ENCODE data around the gene F11.
A peak's percentile ranks its signal among the peaks of the same experiment; 100 is the strongest.
"Not testable (repeated sequence)": the region's sequence is repeated elsewhere in the genome, so short reads cannot be mapped to it uniquely, and the experiment has no call there.

The F11 gene

DNA sequence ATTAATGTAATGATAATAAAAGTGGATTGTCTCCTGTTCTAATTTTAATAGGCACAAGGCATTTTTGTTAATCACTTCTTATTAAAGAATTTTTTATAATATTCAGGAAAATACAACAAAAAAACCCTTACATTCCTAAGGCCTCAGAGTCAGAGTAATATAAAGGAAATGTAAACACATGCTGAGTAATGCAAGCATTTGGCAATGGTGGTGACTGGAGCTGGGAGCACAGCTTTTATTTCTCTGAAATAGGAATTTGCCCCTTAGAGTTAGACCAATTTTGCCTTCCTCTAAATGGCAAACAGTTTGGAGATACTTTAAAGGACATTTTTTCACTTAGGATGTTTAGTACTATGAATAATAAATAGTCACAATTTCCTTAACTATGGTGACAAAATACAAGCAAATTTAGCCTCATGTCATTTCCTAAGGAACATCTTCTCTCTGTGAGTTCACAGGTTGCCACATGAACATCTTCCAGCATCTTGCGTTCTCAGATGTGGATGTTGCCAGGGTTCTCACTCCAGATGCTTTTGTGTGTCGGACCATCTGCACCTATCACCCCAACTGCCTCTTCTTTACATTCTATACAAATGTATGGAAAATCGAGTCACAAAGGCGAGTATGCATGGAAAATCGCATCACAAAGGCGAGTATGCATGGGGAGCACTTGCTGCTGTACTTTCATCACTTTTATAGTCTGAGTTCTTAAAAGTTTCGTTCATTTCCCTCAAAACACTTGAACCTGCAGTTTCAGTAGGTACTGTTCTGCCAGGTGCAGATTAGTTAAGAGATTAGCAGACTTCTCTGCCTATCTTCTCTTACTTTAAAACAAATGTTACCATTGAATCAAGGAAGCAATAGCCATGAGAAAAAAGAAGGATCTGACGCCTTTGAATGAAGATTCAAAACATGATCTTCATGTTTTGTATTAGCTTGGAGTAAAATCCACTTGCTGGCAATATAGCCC, 15.9 kb upstream of the F11 start:
- DNase-seq (ENCODE audit: low read depth), result no peak

DNA sequence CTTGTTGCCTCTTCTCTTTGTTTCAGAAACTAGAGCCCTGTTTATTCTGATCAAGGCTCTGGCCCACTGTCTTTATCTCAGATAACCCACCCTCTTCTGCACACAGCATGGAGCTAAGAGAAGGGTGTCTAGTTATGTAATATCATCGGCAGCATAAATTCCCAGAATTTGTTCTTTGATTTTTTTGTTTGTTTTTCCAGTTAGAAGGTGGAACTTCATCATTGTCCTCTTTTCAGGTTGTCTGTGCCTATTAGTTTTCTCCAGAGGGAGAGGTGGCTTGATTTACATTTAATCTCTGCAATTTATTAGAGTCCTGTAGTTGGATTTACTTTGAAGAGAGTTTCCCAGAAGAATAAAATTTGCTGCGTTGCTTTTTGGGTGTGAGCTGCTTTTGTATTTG, 15.2 kb upstream of the F11 start:
- no peak for DNase-seq (ENCODE audit: low read depth)

DNA sequence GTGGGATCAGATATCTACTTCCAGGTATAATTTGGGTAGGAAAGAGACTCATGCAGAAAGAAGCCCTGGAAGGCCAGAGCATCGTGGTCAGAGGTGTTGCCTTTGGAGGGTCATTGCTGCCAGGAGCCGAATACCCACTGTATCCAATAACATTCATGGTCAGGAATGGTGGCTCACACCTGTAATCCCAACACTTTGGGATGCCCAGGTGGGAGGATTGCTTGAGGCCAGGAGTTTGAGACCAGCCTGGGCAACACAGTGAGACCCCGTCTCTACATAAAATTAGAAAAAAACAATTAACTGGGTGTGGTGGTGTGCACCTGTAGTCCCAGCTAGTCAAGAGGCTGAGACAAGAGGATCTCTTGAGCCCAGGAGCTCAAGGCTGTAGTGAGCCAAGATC, 10.9 kb upstream of the F11 start:
- DNase-seq (ENCODE audit: low read depth), result no peak

DNA sequence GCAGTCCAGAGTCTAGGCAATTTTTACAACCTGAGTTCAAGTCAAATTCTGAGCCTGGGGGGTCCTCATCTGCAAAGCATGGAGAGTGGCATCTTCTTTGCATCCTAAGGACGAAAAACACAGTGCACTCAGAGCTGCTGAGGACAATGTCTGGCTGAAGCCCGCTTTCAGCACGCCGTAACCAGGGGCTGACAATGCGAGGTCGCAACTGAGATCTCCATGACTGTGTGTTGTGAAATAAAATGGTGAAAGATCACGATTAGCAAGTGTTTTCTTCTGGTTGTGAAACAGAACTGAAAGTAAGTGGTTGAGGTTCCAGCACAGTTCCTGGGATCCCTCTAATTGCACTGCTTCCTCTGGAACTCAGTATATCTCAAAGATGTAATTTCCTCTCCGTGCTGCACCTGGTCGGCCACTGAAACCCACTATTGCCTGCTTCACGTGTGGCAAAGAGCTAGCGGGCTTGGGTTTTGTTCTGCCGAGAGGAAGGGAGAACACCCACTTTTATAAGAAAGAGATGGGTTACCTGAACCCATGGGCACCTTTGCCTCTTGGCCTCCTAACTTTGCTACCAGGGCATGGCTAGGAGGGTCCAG, 7.7 kb upstream of the F11 start:
- DNase-seq (ENCODE audit: low read depth), result no peak

DNA sequence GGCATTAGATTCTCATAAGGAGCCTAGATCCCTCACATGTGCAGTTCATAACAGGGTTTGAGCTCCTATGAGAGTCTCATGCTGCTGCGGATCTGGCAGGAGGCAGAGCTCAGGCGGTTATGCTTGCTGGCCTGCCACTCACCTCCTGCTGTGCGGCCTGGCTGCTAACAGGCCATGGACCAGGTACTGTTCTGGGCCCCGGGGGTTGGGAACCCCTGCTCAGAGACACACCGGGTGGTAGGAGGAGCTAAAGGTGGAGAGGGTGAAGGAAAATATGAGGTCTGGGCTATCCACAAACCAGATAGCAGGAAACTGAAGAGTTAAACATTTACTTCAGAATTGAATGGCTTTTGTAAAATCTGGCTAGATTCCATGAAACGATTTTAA, 5.9 kb upstream of the F11 start:
- no peak for DNase-seq (ENCODE audit: low read depth)

DNA sequence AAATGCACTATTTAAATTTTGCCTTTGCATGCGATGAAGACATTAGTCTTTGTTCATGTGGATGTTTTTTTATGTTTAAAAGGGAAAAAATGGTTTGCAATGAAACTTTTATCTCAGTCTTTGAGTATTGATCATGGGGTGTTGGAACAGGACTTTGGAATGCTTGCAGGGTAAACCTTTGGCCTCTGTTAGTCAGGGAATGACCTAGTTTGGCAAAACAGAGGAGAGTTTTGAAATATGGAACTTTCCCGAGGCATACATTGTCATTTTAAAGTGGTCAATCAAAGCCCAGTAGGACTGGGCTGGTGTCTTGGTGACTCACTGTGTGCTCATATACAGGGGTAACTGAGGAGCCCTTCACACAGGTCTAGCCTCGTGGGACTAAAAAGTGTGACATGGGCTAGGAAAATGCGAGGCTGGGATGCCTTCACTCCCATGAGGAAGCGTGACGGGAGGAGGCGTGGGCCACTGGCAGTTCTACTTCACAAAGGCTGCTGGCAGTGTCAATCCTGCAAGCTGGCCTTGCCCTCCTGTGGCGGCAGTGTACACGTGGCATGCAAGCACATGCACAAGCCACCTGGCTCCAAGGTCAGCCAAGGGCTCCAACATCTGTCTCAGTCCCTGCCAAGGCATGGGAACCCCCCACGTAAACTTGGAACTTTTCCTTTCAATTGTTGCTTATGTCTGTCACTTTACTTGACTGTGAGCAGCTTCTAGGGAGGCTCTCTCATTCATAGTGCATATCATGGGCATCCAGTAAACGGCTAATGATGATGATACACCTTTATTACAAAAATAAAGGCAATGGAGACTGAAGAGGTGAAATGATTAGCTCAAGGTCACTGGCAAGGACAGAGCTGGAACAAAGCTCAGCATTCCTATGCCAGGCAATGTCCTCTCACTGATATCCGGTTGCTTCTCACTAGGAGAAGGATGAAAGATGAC, 5.2 kb upstream of the F11 start:
- no peak for DNase-seq (ENCODE audit: low read depth)

DNA sequence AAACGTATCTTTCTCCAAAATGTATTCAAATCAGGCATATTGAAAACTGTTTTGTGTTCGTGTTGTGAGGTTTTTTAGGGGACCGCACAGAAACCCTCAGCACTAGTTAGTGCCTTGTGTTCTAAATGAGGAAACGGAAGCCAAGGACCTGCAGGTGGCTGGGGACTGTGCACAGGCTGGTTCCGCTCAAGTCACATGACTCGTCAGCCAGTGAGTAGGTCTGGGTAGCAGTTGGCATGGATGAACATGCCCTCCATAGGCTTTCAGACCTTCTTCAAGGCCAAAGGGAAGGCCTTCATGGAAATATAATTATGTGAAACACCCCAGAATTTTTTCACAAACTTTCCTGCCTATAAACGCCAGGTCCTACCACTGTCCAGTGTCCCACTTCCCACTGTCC, 1.3 kb upstream of the F11 start:
- DNase-seq (ENCODE audit: low read depth), result no peak

DNA sequence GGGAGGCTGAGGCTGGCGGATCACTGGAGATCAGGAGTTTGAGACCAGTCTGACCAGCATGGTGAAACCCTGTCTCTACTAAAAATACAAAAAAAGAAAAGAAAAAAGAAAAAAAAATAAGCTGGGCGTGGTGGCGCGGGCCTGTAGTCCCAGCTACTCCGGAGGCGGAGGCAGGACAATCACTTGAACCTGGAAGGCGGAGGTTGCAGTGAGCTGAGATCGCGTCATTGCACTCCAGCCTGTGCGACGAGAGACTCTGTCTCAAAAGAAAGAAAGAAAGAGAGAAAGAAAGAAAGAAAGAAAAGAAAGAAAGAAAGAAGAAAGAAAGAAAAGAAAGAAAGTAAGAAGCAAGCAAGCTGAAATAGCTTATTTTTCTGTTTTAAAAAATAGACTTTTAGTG, 739 bp upstream of the F11 start:
- DNase-seq (ENCODE audit: low read depth), result not testable (repeated sequence)

DNA sequence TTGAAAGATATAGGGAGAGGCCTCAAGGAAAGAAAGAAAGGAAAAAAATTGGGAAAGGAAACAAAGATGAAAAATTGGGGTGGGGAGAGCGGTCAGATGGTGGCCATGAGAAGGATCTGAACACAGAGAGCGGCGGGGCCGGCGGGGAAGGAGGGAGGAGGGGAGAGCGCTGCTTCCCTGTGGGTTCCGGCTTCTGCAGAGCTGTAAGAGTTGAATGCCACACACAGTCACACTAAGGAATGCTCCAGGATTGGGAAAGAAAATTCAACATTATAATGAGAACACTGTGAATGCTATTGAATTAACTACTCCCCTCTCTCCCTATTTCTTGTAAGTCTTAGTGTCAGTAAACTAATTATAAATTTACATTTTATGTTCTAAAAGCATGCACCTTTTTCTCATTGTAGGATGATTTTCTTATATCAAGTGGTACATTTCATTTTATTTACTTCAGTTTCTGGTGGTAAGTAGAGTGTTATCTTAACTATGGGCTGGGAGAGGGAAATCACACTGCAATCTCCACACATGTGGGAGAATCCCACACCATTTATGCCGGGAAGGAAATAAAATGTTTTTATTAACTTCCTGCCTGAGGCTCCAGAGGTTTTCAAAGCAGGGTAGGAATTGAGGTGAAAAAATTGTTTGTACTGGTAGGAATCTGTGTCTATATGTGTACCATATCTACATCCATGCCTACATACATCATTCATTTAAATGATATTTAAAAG, 904 bp downstream of the F11 start:
- DNase-seq (ENCODE audit: low read depth), result no peak

DNA sequence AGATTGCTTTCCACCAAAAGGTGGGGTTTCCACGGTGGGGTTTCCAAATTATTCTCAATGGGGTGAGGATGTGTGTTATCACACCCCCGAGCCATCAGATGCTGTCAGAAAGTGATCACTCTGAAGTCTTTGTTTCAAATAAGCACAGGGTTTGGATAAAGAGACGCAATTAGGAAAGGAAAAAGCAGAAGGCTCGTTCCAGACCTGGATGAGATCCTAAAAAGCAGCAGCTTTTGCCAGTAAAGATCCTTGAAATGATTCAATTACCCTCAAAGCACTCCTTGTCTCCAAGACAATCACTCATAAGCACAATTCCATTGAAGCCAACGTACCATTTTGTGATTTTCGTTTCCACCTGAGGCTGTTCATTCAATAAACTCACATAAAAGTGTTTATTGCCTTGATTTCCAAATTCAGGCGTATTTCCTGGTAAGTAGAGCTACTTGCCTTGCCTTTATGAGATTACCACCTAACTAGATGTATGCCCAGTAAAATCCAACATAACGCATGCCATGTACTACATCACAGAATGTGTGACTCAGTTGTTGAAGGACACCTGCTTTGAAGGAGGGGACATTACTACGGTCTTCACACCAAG, 5.2 kb downstream of the F11 start:
- DNase-seq (ENCODE audit: low read depth), result no peak

DNA sequence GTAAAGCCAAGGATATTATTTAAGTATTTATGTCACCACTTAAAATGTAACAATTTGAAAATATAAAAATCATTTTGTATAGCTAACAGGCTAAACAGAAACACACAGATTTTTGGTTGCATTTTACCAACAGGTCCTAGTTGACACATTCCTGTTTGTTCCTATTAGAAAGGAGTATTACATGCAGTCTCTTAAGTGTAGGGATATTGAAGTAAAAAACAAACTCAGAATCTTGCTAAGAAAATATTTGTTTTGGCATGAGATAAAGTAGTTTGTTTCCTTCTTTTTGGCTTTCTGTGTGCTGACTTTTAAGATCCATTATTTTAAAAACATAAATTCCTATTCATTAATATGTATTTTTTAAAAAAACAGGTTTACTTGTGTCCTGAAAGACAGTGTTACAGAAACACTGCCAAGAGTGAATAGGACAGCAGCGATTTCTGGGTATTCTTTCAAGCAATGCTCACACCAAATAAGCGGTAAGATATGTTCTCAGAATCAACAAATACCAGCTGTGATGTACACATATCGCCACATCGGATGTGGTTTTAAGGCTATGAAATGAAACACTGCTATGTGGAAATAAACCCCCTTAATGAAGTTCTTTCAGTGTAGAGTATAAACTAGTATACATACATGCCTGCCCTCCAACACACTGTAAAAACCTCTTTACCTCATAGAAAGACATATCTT, 6.9 kb downstream of the F11 start:
- DNase-seq (ENCODE audit: low read depth), result no peak

DNA sequence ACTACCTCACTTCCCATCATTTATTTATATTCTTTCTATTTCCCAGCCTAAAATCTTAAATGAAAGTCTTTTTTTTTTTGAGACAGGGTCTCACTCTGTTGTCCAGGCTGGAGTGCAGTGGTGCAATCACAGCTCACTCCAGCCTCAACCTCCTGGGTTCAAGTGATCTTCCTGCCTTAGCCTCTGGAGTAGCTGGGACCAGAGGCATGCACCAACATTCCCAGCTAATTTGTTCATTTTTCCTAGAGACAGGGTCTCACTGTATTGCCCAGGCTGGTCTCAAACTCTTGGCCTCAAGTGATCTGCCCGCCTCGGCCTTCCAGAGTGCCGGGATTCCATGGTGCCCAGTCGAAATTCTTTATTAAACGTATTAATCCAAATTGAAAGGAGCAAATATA, 7.4 kb downstream of the F11 start:
- not testable (repeated sequence) for DNase-seq (ENCODE audit: low read depth)

DNA sequence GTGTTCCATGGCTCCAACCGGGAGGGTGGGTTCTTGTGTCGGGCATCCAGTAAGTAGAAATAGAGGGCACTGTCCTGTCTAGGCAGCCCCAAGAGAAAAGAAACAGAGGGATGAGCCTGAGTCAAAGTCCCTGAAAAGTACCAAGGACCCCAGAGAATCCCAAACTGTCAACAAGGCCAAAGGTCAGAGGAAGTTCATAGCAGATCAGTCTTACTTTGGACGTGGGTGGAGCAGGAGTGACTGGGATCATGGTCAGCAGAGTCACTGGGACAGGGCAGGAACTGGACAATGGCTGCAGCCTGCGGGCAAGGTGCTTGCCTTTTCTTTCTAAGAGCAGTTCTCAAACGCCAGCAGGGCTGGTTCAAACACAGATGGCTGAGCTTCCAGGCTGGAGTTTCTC, 17.3 kb downstream of the F11 start:
- no peak for DNase-seq (ENCODE audit: low read depth)

DNA sequence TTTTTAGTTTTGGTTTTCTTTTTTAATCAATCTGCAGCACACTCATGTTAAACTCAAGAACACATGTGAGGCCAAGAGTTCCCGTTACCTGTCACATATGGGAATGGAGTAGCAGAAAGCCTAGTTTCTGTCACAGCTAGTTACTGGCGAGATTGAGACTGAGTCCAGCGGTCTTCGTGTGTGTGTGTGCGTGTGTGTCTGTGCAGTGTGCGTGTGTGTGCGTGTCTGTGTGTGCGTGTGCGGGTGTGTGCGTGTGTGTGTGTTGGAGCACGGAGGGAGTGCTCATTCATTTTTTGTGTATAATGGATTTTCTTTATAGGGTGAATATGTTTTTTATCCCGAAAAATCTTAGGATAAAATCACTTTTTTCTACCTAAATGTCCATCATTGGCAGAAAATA, 19.2 kb downstream of the F11 start:
- no peak for DNase-seq (ENCODE audit: low read depth)

DNA sequence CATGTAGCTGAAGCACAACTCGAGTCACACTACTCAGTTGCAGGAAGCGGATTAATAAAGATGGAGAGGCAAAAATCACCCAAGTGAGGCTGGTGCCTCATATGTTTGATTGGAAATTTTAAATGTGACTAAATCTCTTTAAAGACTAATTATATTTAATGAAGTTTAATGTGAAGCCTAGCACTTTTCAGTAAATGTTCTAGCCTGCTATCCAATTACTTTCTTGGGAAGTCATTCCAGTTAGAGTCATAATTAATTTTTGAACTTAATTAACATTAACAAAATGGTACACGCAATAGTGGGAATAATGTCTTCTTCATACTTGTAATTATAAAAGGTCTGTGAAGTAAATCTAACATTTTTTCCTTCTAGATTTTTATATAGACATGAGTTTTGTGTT, 20.6 kb downstream of the F11 start:
- DNase-seq (ENCODE audit: low read depth), result no peak

DNA sequence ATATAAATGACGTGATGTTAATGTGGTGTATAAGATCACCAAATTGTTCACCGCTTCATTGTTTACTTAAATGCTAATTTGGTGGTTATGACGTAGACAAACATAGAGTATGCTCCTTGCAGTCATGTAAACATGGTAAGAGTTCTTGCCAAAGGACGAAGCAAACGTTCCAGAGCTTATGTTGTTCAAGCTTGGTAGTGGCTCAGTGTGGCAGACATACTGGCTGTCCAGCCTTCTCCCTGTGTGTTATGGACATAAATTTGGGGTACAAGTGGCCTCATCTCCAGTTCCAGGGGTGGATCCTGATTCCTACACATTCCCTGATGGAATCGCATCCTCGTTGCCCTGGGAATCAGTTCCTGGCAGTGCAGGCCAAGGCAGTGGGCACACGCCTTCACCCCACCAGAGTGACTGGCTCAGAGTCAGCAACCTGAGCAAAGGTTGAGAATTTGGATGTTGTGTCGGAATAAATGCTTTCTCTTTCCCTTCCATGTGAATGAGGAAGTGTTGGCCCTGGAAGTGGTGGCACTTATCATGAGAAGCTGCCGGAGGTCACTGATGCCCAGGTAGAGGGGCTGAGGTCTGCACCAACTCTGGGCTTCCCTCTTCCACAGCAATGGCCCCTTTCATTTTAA, 25.4 kb downstream of the F11 start:
- DNase-seq (ENCODE audit: low read depth), result no peak

DNA sequence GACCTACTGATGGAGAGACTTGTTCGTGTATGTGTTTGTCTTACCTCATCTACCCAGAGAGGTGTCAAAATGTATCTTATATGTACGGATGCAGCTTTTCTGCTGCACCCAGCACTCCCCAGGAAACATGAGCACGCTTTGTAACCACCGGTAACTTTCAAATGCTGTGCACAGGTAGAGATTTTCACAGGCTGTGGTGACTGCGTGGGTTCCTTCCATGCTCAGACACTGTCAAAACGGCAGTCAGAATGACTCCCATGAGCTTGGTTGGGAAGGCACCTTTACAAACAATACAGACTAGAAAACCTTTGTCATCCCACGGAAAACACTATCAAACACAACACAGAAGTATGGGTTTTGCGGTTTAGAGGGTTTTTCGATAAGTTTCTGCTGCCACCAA, 28.2 kb downstream of the F11 start:
- DNase-seq (ENCODE audit: low read depth), result no peak

DNA sequence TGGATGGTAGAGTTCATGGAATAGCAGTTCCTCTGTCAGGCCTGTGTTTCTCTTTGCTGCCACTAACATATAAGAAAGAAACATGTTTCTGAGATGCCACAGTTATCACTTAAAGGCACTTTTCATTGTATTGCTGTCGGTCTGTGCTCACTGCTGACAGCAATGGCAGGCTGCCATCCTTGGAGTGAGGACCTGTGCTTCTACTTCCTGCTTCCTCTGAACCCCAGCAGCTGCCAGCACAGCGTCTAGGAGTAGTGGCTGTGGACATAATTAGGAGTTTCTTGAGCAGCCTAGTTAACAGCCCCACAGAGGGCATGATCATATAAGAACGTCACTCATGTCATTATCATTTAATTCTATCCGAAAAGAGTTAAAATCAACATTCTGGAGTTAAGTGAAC, 30.5 kb downstream of the F11 start:
- DNase-seq (ENCODE audit: low read depth), result no peak

DNA sequence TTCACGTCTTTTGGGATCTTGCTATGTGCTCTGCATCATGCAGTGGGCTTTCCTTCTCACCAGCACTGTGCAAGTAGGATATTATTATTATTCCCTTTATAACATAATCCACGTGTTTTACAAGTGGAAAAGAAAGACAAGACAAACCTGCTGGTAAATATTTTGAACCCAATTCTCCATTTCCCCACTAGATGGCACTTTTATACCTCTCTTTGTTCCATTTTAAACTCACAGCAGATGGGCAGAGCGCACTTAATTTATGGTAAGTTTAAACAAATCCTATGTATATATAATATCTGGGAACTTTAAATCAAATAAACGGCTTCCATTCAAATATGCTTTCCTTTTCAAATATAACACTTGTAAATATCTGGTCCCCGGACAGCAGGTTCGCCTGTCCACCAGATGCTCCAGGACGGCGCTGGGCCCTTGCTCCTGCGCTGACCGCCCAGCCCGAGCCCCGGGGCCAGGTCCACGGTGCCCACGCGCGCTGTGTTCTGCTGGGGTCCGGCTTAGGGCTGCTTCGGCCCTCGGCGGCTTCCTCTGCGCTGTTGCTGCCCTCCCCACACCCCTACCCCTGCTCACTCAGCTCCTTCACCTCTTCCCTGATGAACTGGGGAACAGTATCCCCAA, 31.1 kb downstream of the F11 start:
- DNase-seq (ENCODE audit: low read depth), result peak; percentile 30

All from fibroblast of the conjunctiva (primary cell).